ENCODE data around the gene IDH3B. TPM values are rescaled to one million over a fixed set of nuclear protein-coding genes. Genes with fewer than 3 reads are reported as not detected.

Gene IDH3B
- 100 to 1,000 TPM; 146 to 166 (median 150) TPM for total RNA-seq
- 158 TPM for polyA plus RNA-seq
- long read RNA-seq, donor 1, transcript IDH3B-202 (12 exons, 1,230 nt) = major isoform, 114 of 208 reads
- long read RNA-seq, donor 1, transcript IDH3B-201 (12 exons, 1,545 nt) = minor isoform, 34 of 208 reads
- long read RNA-seq, donor 1, transcript IDH3B-212 (12 exons, 1,400 nt) = minor isoform, 17 of 208 reads
- long read RNA-seq, donor 1, partial matches to known transcripts = 13 of 208 reads
- long read RNA-seq, donor 1, other reads (novel, unspliced or antisense) = 26 of 208 reads
- long read RNA-seq, donor 2, transcript IDH3B-201 (12 exons, 1,545 nt) = minor isoform, 11 of 98 reads
- long read RNA-seq, donor 2, transcript IDH3B-202 (12 exons, 1,230 nt) = major isoform, 54 of 98 reads
- long read RNA-seq, donor 2, transcript IDH3B-212 (12 exons, 1,400 nt) = minor isoform, 9 of 98 reads
- long read RNA-seq, donor 2, partial matches to known transcripts = 5 of 98 reads
- long read RNA-seq, donor 2, other reads (novel, unspliced or antisense) = 17 of 98 reads
- long read RNA-seq, donor 3, transcript IDH3B-212 (12 exons, 1,400 nt) = minor isoform, 35 of 443 reads
- long read RNA-seq, donor 3, transcript IDH3B-206 (13 exons, 1,279 nt) = minor isoform, 9 of 443 reads
- long read RNA-seq, donor 3, transcript IDH3B-201 (12 exons, 1,545 nt) = minor isoform, 77 of 443 reads
- long read RNA-seq, donor 3, transcript IDH3B-202 (12 exons, 1,230 nt) = major isoform, 260 of 443 reads
- long read RNA-seq, donor 3, partial matches to known transcripts = 15 of 443 reads
- long read RNA-seq, donor 3, other reads (novel, unspliced or antisense) = 47 of 443 reads
- long read RNA-seq, donor 4, transcript IDH3B-212 (12 exons, 1,400 nt) = minor isoform, 10 of 101 reads
- long read RNA-seq, donor 4, transcript IDH3B-201 (12 exons, 1,545 nt) = minor isoform, 7 of 101 reads
- long read RNA-seq, donor 4, transcript IDH3B-202 (12 exons, 1,230 nt) = major isoform, 64 of 101 reads
- long read RNA-seq, donor 4, partial matches to known transcripts = 4 of 101 reads
- long read RNA-seq, donor 4, other reads (novel, unspliced or antisense) = 11 of 101 reads

GRCh38 chr20:2663887-2664719 lies at the start of gene IDH3B:
Gene IDH3B (minus strand): TSS chr20:2664216. CDS start chr20:2664188, 28 bp downstream.
- Histone ChIP-seq H3K4me3 (ENCODE audit: low read length) (peak within 1 kb of the TSS; percentile 86), H3K27ac (ENCODE audit: low read length) (peak within 1 kb of the TSS; percentile 92), H3K4me1 (ENCODE audit: control insufficient read depth, insufficient read depth, low read length) (no peaks in the 10 kb centered on the region), H3K27me3 (ENCODE audit: control insufficient read depth, insufficient read depth) (no peaks in the 10 kb centered on the region), H3K9me3 (ENCODE audit: control insufficient read depth, low read length) (no peaks in the 10 kb centered on the region)
- intact Hi-C loops (cut with DNase I) = no loop called here
- DNase-seq (peak; percentile 91 to 97 (median 96)), ATAC-seq (peak; percentile 97)
- WGBS = 8% methylated on average over 49 of the region's 49 CpGs

- 19% methylated on average over 3 of the region's 3 CpGs for WGBS
- no peak overlapping the region for H3K27ac ChIP-seq (ENCODE audit: low read length)
- intact Hi-C loops (cut with DNase I) = no loop called here
- no peaks in the 10 kb centered on the region for H3K4me1 ChIP-seq (ENCODE audit: control insufficient read depth, insufficient read depth, low read length)
- no peaks in the 10 kb centered on the region for H3K9me3 ChIP-seq (ENCODE audit: control insufficient read depth, low read length)
- H3K27me3 ChIP-seq (ENCODE audit: control insufficient read depth, insufficient read depth) = no peaks in the 10 kb centered on the region
- ATAC-seq (no peak), DNase-seq (no peak)
- no peak overlapping the region for H3K4me3 ChIP-seq (ENCODE audit: low read length)
Measured at GRCh38 chr20:2713285-2713684, 49.3 kb upstream of the IDH3B start.

GRCh38 chr20:2709205-2709981 lies 45.4 kb upstream of the IDH3B start:
- no peak for DNase-seq
- H3K4me3 ChIP-seq (ENCODE audit: low read length) = no peak overlapping the region
- ATAC-seq = no peak
- H3K27ac ChIP-seq (ENCODE audit: low read length) = no peak overlapping the region
- WGBS = 70% methylated on average over 17 of the region's 17 CpGs
- H3K4me1 ChIP-seq (ENCODE audit: control insufficient read depth, insufficient read depth, low read length) = no peaks in the 10 kb centered on the region
- no peaks in the 10 kb centered on the region for H3K9me3 ChIP-seq (ENCODE audit: control insufficient read depth, low read length)
- intact Hi-C loops (cut with DNase I) = no loop called here
- H3K27me3 ChIP-seq (ENCODE audit: control insufficient read depth, insufficient read depth) = no peaks in the 10 kb centered on the region

- no peaks in the 10 kb centered on the region for H3K9me3 ChIP-seq (ENCODE audit: control insufficient read depth, low read length)
- no peak overlapping the region for H3K27ac ChIP-seq (ENCODE audit: low read length)
- no peak overlapping the region for H3K4me3 ChIP-seq (ENCODE audit: low read length)
- ATAC-seq (no peak), DNase-seq (no peak)
- no peaks in the 10 kb centered on the region for H3K4me1 ChIP-seq (ENCODE audit: control insufficient read depth, insufficient read depth, low read length)
- no peaks in the 10 kb centered on the region for H3K27me3 ChIP-seq (ENCODE audit: control insufficient read depth, insufficient read depth)
- WGBS = 85% methylated on average over 9 of the region's 9 CpGs
- intact Hi-C loops (cut with DNase I) = no loop called here
Measured at GRCh38 chr20:2708665-2709064, 44.6 kb upstream of the IDH3B start.

GRCh38 chr20:2708073-2708415 lies 44.0 kb upstream of the IDH3B start:
- Histone ChIP-seq H3K9me3 (ENCODE audit: control insufficient read depth, low read length) (no peaks in the 10 kb centered on the region), H3K4me1 (ENCODE audit: control insufficient read depth, insufficient read depth, low read length) (no peaks in the 10 kb centered on the region), H3K27me3 (ENCODE audit: control insufficient read depth, insufficient read depth) (no peaks in the 10 kb centered on the region), H3K27ac (ENCODE audit: low read length) (no peak overlapping the region), H3K4me3 (ENCODE audit: low read length) (no peak overlapping the region)
- intact Hi-C loops (cut with DNase I) = no loop called here
- no peak for ATAC-seq
- WGBS = 90% methylated on average over 5 of the region's 5 CpGs
- no peak for DNase-seq

GRCh38 chr20:2707353-2708072 lies 43.5 kb upstream of the IDH3B start:
- H3K4me3 ChIP-seq (ENCODE audit: low read length) = no peak overlapping the region
- ATAC-seq = no peak

GRCh38 chr20:2706688-2707352 lies 42.8 kb upstream of the IDH3B start:
- H3K27ac ChIP-seq (ENCODE audit: low read length) = no peak overlapping the region
- H3K27me3 ChIP-seq (ENCODE audit: control insufficient read depth, insufficient read depth) = no peaks in the 10 kb centered on the region
- intact Hi-C loops (cut with DNase I) = no loop called here
- DNase-seq (no peak), ATAC-seq (no peak)
- no peaks in the 10 kb centered on the region for H3K4me1 ChIP-seq (ENCODE audit: control insufficient read depth, insufficient read depth, low read length)
- H3K4me3 ChIP-seq (ENCODE audit: low read length) = no peak overlapping the region
- H3K9me3 ChIP-seq (ENCODE audit: control insufficient read depth, low read length) = no peaks in the 10 kb centered on the region
- 77% methylated on average over 6 of the region's 6 CpGs for WGBS

More at GRCh38 chr20:2707353-2708072, 43.5 kb upstream of the IDH3B start:
- Histone ChIP-seq H3K27me3 (ENCODE audit: control insufficient read depth, insufficient read depth) (no peaks in the 10 kb centered on the region), H3K9me3 (ENCODE audit: control insufficient read depth, low read length) (no peaks in the 10 kb centered on the region), H3K27ac (ENCODE audit: low read length) (no peak overlapping the region), H3K4me1 (ENCODE audit: control insufficient read depth, insufficient read depth, low read length) (no peaks in the 10 kb centered on the region)
- intact Hi-C loops (cut with DNase I) = no loop called here
- no peak for DNase-seq
- WGBS = 86% methylated on average over 12 of the region's 12 CpGs

GRCh38 chr20:2705931-2706645 lies 42.1 kb upstream of the IDH3B start:
- WGBS = 90% methylated on average over 14 of the region's 14 CpGs
- Histone ChIP-seq H3K4me3 (ENCODE audit: low read length) (no peak overlapping the region), H3K27ac (ENCODE audit: low read length) (no peak overlapping the region), H3K9me3 (ENCODE audit: control insufficient read depth, low read length) (no peaks in the 10 kb centered on the region), H3K4me1 (ENCODE audit: control insufficient read depth, insufficient read depth, low read length) (no peaks in the 10 kb centered on the region), H3K27me3 (ENCODE audit: control insufficient read depth, insufficient read depth) (no peaks in the 10 kb centered on the region)
- intact Hi-C loops (cut with DNase I) = no loop called here
- DNase-seq (no peak), ATAC-seq (no peak)

All from right cardiac atrium (tissue), 5 donors.